Spleen (tissue), 7 donors: ENCODE measurements around the gene FOXP1.

Experiments
- CTCF ChIP-seq, 11 experiments: fragments of 200-600 bp in 7 of 11; fragments of 450-650 bp in 4 of 11; sonication (generic) in 4 of 11; IDR thresholded peaks in 8 of 11; conservative IDR thresholded peaks in 3 of 11; 1 replicate in 7 of 11; 2 replicates in 4 of 11; pipeline versions ENCODE4 v1.4.0 to v1.8.0; 2016 to 2021; ENCODE audit warnings: antibody characterized with exemption in 11 of 11, inconsistent platforms in 4 of 11, mild to moderate bottlenecking in 1 of 11
- POLR2A ChIP-seq, 3 donors: fragments of 450-650 bp; IDR thresholded peaks; one replicate each; pipeline ENCODE4 v1.5.1; 2017; ENCODE audit warnings: antibody characterized with exemption in 3 of 3, mild to moderate bottlenecking in 1 of 3
- POLR2AphosphoS5 ChIP-seq, 3 donors: sonication (generic); formaldehyde crosslinking; IDR thresholded peaks; one replicate each; pipeline ENCODE4 v1.5.1; 2017; ENCODE audit warnings: antibody characterized with exemption in 3 of 3
- donor health status: DM: no; HTN: no; CAD: no; lungs with moderate emphysema.
- donor health status: DM: no; HTN: no; CAD: no.
- donor health status: DM: no; HTN: no; CAD: no.

- no peak for TF ChIP-seq CTCF (IDR thresholded peaks at IDR 0.05 in 8 of 11, conservative IDR thresholded peaks at IDR 0.05 in 3 of 11)
- TF ChIP-seq POLR2A (IDR thresholded peaks at IDR 0.05): no peak
- TF ChIP-seq POLR2AphosphoS5 (IDR thresholded peaks at IDR 0.05): no peak
Observed at GRCh38 chr3:71072287-71072686, 511.2 kb downstream of the FOXP1 start.
